Panc1 (cell line): ENCODE data around the gene SALL3. TPM values are rescaled to one million over a fixed set of nuclear protein-coding genes. Genes with fewer than 3 reads are reported as not detected.

Experiments
- ATAC-seq: fragments of 200-7000 bp; cut with Tn5 transposase; 2 replicates; pipeline ENCODE4 v1.9.1; 2020; ENCODE audit warnings: mild to moderate bottlenecking, moderate library complexity
- BruUV-seq: library from RNA; stranded (reverse); fragments of 400-500 nt; replicated peaks from 2 replicates; lab custom pipeline; 2021; lab: Mats Ljungman, UMichigan
- CTCF ChIA-PET: fragments of 300-600 bp; sonication (Branson Sonifier 250); formaldehyde crosslinking; loops from one replicate; lab custom pipeline; 2022; ENCODE audit warnings: antibody characterized with exemption; lab: Charles Lee
- POLR2A ChIA-PET: fragments of 300-600 bp; sonication (Branson Sonifier 250); formaldehyde crosslinking; loops from one replicate; lab custom pipeline; 2022; ENCODE audit warnings: antibody characterized with exemption; lab: Charles Lee
- DNase-seq: peaks from one replicate; pipeline ENCODE4 v3.0.0-alpha.2; 2010; ENCODE audit warnings: low read depth, low spot score
- H3K27ac ChIP-seq: 2 replicates; pipeline ENCODE4 v1.5.1; 2011; ENCODE audit warnings: mild to moderate bottlenecking, low read length, inconsistent platforms
- H3K27me3 ChIP-seq: fragments of 200-500 bp; sonication (Bioruptor generic); 2 replicates; pipeline ENCODE4 v1.6.0; 2014; ENCODE audit warnings: low read length, inconsistent platforms; ENCODE audit not compliant: control insufficient read depth, insufficient read depth
- H3K36me3 ChIP-seq: fragments of 200-500 bp; sonication (Bioruptor generic); 2 replicates; pipeline ENCODE4 v1.5.1; 2014; ENCODE audit warnings: inconsistent platforms, mild to moderate bottlenecking, low read length, moderate library complexity; ENCODE audit not compliant: control insufficient read depth, insufficient read depth
- H3K4me1 ChIP-seq: 2 replicates; pipeline ENCODE4 v1.5.1; 2011; ENCODE audit warnings: inconsistent platforms, mild to moderate bottlenecking, low read length, moderate library complexity; ENCODE audit not compliant: control insufficient read depth, insufficient read depth
- H3K4me3 ChIP-seq, 2 experiments: 2 replicates each; pipeline ENCODE4 v1.5.1; 2011 to 2012; ENCODE audit warnings: low read depth in 2 of 2, low read length in 2 of 2, mild to moderate bottlenecking in 2 of 2, inconsistent platforms in 1 of 2, moderate library complexity in 1 of 2
- H3K9me3 ChIP-seq: fragments of 200-500 bp; sonication (Bioruptor generic); 2 replicates; pipeline ENCODE4 v1.5.1; 2014; ENCODE audit warnings: low read depth, mild to moderate bottlenecking, inconsistent platforms, low read length, moderate library complexity; ENCODE audit not compliant: control insufficient read depth, insufficient read depth
- CTCF ChIP-seq: fragments of 450-650 bp; IDR thresholded peaks from 2 replicates; pipeline ENCODE4 v1.5.1; 2017; ENCODE audit warnings: mild to moderate bottlenecking
- POLR2AphosphoS5 ChIP-seq: IDR thresholded peaks from 2 replicates; pipeline ENCODE4 v1.6.1; 2012; ENCODE audit warnings: mild to moderate bottlenecking, low read depth, low read length, moderate library complexity
- REST ChIP-seq, 2 experiments: IDR thresholded peaks; 2 replicates each; pipeline ENCODE4 v1.6.1; 2011 to 2012; ENCODE audit warnings: low read depth in 2 of 2, control low read depth in 1 of 2, low read length in 1 of 2, mild to moderate bottlenecking in 1 of 2, moderate library complexity in 1 of 2; ENCODE audit not compliant: insufficient read depth in 1 of 2
- SIN3A ChIP-seq: IDR thresholded peaks from 2 replicates; pipeline ENCODE4 v1.6.1; 2012; ENCODE audit warnings: low read depth, mild to moderate bottlenecking, low read length, moderate library complexity, borderline replicate concordance; ENCODE audit not compliant: insufficient read depth
- TCF7L2 ChIP-seq: IDR thresholded peaks from 2 replicates; pipeline ENCODE4 v1.6.1; 2011; ENCODE audit warnings: mild to moderate bottlenecking, low read depth, low read length, inconsistent platforms
- in situ Hi-C: cut with HindIII; loops from 2 replicates; pipeline ENCODE4 v1.10.0; 2016; ENCODE audit warnings: low sequenced_read_pairs, low pct_unique_long_range_greater_than_20kb
- intact Hi-C: fragments of 100-400 bp; cut with micrococcal nuclease; formaldehyde crosslinking; loops from one replicate; pipeline ENCODE4 v1.10.0; 2022; ENCODE audit not compliant: unreplicated experiment
- total RNA-seq: library from RNA; stranded (reverse); gene quantifications from one replicate; pipeline ENCODE4 v1.2.1, GENCODE V29; 2021; ENCODE audit not compliant: unreplicated experiment

Gene SALL3
- total RNA-seq, 1 experiment from 2014 or later = not detected

- BruUV-seq = no TSS peak
- no peak for ATAC-seq
Observed at GRCh38 chr18:78934003-78934402, 45.6 kb upstream of the SALL3 start.

GRCh38 chr18:78934551-78935225, 44.9 kb upstream of the SALL3 start:
- in situ Hi-C loops = no loop called here
- H3K27me3 ChIP-seq = peaks cover 22% of the 10 kb centered on the region
- BruUV-seq = no TSS peak

More at GRCh38 chr18:78934003-78934402, 45.6 kb upstream of the SALL3 start:
- H3K27ac ChIP-seq = no peak overlapping the region
- no peak overlapping the region for H3K4me3 ChIP-seq
- ChIA-PET CTCF (no interaction called here), POLR2A (no interaction called here)
- in situ Hi-C loops (no loop called here), intact Hi-C loops (no loop called here)
- TF ChIP-seq CTCF = no peak
- TF ChIP-seq TCF7L2 = no peak
- TF ChIP-seq SIN3A = no peak
- no peak for TF ChIP-seq REST (IDR thresholded peaks at IDR 0.05; ENCODE audit: insufficient read depth in 1 of 2, low read depth in 2 of 2, low read length in 1 of 2)
- no peak for TF ChIP-seq POLR2AphosphoS5
- H3K4me1 ChIP-seq = no peaks in the 10 kb centered on the region; the same call in 1 of the 2 replicates
- H3K9me3 ChIP-seq = no peaks in the 10 kb centered on the region
- H3K36me3 ChIP-seq = no peaks in the 10 kb centered on the region
- DNase-seq = no peak
- peaks cover 22% of the 10 kb centered on the region for H3K27me3 ChIP-seq

More at GRCh38 chr18:78934551-78935225, 44.9 kb upstream of the SALL3 start:
- Histone ChIP-seq H3K27ac (no peak overlapping the region), H3K9me3 (no peaks in the 10 kb centered on the region), H3K4me3 (no peak overlapping the region), H3K36me3 (no peaks in the 10 kb centered on the region), H3K4me1 (no peaks in the 10 kb centered on the region; the same call in 1 of the 2 replicates)
- intact Hi-C loops = no loop called here
- ATAC-seq = no peak
- CTCF ChIA-PET = no interaction called here
- TF ChIP-seq TCF7L2 (no peak), REST (IDR thresholded peaks at IDR 0.05; ENCODE audit: insufficient read depth in 1 of 2, low read depth in 2 of 2, low read length in 1 of 2) (no peak), CTCF (no peak), SIN3A (no peak), POLR2AphosphoS5 (no peak)
- POLR2A ChIA-PET = no interaction called here
- no peak for DNase-seq
